ENCODE results near the gene WSB2.

DNA sequence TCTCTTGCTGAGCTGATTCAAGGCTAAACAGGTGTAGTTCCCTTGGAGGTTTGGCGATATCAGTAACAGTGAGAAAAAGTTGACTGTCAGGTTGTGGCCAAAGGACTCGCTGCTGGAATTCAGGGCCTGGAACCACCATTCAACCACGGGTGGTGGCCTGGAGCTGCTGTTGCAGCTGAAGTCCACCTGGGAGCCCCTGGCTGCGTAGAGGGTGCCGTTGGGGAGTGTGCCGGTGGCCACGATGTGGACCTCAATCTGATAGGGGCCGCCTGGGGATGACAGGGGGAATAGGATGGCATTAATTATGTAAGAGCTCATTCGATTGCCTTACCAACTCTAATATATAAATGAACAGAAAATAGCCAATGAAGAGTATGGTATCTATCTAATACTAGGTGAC lies 21.2 kb upstream of the WSB2 start:
- TF ChIP-seq, protein P1, sequence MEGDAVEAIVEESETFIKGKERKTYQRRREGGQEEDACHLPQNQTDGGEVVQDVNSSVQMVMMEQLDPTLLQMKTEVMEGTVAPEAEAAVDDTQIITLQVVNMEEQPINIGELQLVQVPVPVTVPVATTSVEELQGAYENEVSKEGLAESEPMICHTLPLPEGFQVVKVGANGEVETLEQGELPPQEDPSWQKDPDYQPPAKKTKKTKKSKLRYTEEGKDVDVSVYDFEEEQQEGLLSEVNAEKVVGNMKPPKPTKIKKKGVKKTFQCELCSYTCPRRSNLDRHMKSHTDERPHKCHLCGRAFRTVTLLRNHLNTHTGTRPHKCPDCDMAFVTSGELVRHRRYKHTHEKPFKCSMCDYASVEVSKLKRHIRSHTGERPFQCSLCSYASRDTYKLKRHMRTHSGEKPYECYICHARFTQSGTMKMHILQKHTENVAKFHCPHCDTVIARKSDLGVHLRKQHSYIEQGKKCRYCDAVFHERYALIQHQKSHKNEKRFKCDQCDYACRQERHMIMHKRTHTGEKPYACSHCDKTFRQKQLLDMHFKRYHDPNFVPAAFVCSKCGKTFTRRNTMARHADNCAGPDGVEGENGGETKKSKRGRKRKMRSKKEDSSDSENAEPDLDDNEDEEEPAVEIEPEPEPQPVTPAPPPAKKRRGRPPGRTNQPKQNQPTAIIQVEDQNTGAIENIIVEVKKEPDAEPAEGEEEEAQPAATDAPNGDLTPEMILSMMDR (optimal IDR thresholded peaks at IDR 0.05 in 1 of 3, IDR thresholded peaks at IDR 0.05 in 1 of 3, conservative IDR thresholded peaks at IDR 0.05 in 1 of 3; ENCODE audit: extremely low read depth in 1 of 3, insufficient read depth in 2 of 3, low read length in 3 of 3), result no peak
- no peak for TF ChIP-seq EZH2 (IDR thresholded peaks at IDR 0.05; ENCODE audit: low read length)
